ENCODE results near the gene RPS27.
"Not testable (repeated sequence)": the region's sequence is repeated elsewhere in the genome, so short reads cannot be mapped to it uniquely, and the experiment has no call there.

RPS27 gene

GRCh38 chr1:153987621-153988020 lies 2.9 kb upstream of the RPS27 start:
- no peak for DNase-seq

GRCh38 chr1:153991151-153991630 lies 629 bp downstream of the RPS27 start:
- no peak for DNase-seq

GRCh38 chr1:153991806-153992205 lies 1.2 kb downstream of the RPS27 start:
- DNase-seq = no peak

GRCh38 chr1:153995202-153995601 lies 4.6 kb downstream of the RPS27 start:
- no peak for DNase-seq

GRCh38 chr1:153995640-153996039 lies 5.1 kb downstream of the RPS27 start:
- DNase-seq = no peak

GRCh38 chr1:153996882-153997281 lies 6.3 kb downstream of the RPS27 start:
- not testable (repeated sequence) for DNase-seq

- DNase-seq = no peak
Observed at GRCh38 chr1:154000420-154000819, 9.9 kb downstream of the RPS27 start.

- DNase-seq = no peak
Observed at GRCh38 chr1:154006136-154006535, 15.6 kb downstream of the RPS27 start.

- DNase-seq = no peak
Observed at GRCh38 chr1:154012129-154012528, 21.6 kb downstream of the RPS27 start.

- not testable (repeated sequence) for DNase-seq
Observed at GRCh38 chr1:154012543-154012942, 22.0 kb downstream of the RPS27 start.

GRCh38 chr1:154014154-154014907 lies 23.8 kb downstream of the RPS27 start:
- DNase-seq = no peak

- no peak for DNase-seq
Observed at GRCh38 chr1:154019269-154019668, 28.7 kb downstream of the RPS27 start.

GRCh38 chr1:154019940-154020339 lies 29.4 kb downstream of the RPS27 start:
- no peak for DNase-seq

GRCh38 chr1:154033697-154034096 lies 43.1 kb downstream of the RPS27 start:
- DNase-seq = not testable (repeated sequence)

Measured in NCI-H1092 treated with DMSO at 0.1 percent for 48 hours (cell line).